ENCODE results near the gene LARP4B.

- TF ChIP-seq CTCF (IDR thresholded peaks at IDR 0.05; ENCODE audit: low read depth, low read length, missing input control) (no peak), TAF1 (conservative IDR thresholded peaks at IDR 0.05) (no peak), GABPA (IDR thresholded peaks at IDR 0.05 in 1 of 2, conservative IDR thresholded peaks at IDR 0.05 in 1 of 2) (no peak), RAD21 (IDR thresholded peaks at IDR 0.05) (no peak), REST (IDR thresholded peaks at IDR 0.05) (no peak), JUND (IDR thresholded peaks at IDR 0.05) (peak in 1 of 2 donors; percentile 21), MAX (IDR thresholded peaks at IDR 0.05) (no peak)
- TF ChIP-seq, protein P1, sequence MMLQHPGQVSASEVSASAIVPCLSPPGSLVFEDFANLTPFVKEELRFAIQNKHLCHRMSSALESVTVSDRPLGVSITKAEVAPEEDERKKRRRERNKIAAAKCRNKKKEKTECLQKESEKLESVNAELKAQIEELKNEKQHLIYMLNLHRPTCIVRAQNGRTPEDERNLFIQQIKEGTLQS (IDR thresholded peaks at IDR 0.05) = no peak
Measured at GRCh38 chr10:944034-944831, 12.7 kb upstream of the LARP4B start.
